ENCODE results near the gene ST7.

Gene ST7

DNA sequence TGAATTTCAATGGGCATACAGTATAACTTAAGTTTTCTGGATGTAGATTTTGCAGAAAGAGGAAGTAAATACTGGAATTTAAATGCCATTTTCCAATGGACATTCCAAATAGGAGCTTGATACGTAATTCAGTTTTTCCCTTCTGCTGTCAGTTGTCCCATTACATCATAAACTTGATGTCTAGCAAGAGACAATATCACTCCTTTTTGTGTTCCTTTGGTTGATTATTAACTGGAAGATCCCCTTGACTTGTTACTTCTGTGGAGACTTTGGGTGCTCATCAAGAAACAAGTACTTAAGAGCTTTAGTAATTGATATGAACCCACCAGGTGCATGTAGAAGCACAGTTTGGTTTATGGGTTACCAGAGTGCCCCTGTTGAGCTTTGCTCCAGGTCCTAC lies 116.1 kb downstream of the ST7 start:
- DNase-seq: no peak

DNA sequence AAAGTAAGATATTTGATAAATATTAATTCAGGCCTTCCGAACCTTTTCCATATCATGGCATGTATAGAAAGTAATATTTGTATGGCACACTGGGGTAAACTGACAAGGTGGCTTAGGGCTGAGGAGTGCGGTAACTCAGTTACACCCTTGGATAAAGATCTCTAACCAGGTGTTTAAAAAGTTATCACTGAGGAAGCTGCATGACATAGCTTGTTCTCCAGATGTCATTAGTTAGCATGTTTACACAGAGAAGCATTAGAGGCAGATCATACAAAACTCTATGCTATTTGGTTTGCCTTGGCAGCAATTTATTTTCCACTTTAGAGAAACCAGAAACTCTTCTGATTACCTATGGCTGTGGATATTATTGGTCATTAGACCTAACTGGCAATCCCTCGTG lies 118.2 kb downstream of the ST7 start:
- no peak for DNase-seq

DNA sequence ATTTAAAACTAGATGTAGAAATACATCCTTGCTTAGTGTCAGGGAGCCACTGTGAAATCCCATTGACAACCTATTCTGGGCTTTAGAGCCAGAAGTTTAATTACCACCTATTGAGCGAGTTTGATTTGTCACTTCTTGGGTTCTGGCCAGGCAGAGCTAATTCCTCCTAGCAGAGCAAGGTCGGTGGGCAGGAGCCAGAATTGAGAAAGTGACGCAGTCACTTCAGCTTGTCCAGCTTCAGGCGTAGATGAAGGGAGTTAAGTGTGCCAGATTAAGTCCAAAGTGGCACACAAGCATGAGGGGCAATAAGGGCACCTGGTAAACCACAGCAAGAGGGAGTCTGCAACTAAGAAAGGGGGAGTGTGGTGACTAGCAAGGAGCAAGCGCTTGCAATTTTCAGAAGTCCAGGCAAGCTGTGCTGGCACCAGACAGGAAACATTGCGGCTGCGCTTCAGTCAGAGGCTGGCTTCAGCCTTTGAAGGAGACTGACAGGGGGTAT lies 119.4 kb downstream of the ST7 start:
- peak; percentile 58 for DNase-seq

DNA sequence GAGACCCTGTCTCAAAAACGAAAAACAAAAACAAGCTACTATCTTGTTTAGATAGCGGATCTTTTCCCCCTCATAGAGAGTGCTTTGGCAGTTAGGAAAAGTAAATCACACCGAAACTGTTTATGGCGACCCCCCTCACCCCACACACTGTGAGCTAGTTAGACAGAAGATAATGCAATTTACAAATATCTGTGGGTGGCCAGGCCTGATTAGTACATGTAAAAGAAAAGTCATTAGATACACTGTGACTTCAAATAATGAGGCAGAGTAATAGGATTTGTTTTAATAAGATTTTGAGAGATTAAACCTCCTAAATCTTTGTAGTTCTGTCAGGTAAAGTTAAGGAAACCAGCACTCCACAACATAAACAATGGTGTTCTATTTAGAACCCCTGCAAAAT lies 121.1 kb downstream of the ST7 start:
- DNase-seq: no peak

DNA sequence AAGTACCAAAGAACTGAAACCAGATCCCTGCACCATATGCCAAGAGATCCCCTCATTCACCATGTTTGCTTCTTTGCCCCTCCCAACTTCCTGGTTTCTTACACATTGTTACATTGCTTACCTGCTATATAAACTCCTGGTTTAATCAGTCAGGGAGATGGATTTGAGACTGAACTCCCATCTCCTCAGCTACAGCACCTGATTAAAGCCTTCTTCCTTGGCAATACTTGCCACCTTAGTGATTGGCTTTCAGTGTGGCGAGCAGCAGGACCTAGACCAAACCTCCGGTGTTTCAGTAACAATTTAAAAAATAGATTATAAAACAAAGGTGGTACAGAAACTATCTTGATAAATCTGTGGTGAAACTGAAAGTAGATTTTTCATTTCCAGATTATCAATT lies 122.6 kb downstream of the ST7 start:
- DNase-seq: no peak

DNA sequence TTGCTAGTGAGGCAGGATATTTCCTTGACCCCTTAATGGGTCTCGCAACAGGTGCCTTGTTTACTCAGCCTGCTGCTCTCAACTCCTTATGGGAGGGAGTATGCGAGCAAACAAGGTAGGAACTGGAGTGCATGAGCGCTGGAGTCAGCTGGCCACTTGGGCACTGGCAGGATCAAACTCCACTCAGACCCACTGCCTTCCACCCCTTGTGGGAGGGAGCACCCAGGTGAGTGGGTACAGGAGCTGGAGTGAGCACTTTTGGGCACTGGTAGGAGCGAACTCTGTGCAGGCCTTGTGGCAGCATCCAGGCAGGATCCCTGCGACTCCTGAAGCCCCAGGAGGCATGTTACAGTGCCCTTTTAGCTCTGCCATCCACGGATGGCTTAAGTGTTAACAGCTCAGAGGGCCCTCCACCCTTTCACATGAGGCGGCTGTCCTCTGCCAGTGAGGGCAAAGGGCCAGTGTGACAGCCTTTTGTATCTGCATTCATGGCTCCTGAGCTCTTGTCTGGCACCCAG lies 123.2 kb downstream of the ST7 start:
- DNase-seq: no peak

DNA sequence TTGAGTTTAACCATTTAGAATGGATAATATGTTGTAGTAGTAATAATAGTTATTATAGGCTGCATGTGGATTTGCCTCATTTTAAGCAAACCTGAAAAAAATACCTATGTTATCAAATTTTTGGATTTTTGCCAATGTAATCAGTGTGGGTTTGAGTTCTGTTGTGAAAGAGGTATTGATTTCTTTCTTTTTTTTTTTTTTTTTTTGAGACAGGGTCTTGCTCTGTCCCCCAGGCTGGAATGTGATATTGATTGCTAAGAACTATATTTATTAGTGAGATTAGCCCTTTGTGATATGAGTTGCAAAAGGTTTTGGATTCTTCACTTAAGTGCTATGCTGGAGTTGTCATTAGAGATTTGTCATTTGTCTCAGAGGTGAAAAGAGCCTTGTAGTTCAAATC lies 124.4 kb downstream of the ST7 start:
- peak; percentile 55 for DNase-seq

DNA sequence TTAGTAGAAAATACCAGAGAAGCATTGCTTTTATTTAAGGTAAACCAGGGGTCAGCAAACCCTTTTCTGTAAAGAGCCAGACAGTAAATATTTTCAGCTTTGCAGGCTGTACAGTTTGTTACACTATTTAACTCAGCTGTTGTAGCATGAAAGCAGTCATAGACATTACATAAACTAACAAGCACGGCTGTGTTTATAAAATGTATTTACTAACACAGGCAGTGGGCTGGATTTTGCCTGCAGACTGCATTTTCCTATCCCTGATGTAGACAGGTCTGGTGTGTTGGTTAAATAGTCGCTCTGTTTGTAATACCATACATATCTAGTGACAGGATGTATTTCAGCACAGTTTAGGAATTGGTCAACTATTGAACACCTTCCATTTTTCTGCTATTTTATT lies 129.3 kb downstream of the ST7 start:
- DNase-seq: no peak

DNA sequence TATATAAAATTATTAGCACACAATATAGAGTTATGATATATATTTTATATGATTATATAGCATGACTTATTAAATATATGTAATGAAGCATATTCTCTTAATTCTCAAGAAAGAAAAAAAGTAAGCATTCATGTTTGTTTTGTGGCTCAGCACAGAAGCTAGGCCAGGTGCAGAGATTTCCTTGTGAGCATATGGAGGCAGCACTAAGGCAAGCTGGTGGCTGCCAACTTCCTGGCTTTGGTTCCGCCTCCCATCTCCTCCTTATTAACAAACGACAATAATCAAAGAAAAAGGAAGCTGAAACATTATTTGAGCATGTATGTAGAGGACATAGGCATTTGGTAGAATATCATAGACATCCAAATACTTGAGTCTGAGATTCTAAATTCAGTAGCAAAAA lies 130.3 kb downstream of the ST7 start:
- DNase-seq: no peak

DNA sequence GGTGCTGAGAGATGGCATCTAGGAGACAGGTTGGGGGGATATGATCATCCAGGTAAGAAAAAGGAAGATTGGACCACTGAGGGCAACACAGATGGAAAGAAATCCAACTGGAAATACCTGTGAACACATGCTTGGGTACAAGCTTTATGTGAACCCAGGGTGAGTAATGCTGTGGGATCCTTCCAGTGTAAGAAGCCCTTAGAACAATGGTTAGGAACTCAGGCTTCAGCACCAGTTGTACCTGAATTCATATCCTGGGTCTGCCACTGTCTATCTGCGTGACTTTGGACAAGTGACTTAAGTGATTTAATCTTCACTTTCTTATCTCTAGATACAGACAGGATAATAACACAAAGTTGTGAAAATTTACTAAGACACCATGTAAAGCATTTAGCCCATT lies 131.0 kb downstream of the ST7 start:
- DNase-seq: no peak

DNA sequence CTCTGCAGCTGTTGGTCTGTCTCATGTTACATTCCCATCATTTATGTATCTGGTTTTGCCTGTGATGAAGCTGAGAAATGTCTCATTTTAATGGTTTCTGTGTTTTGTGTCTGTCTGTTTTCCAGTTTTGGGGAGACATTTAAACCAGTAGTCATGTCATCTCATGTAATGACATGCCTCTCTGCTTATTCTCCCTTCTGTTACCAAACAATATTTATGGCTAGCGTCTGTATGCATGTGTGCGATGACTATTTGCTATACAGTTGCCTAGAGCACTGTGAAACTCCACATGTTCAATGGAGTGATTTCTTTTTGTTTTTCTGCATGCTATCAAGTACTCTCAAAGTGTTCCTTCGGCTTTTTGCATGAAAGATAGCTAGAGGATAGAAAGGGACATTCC lies 132.0 kb downstream of the ST7 start:
- DNase-seq: no peak

DNA sequence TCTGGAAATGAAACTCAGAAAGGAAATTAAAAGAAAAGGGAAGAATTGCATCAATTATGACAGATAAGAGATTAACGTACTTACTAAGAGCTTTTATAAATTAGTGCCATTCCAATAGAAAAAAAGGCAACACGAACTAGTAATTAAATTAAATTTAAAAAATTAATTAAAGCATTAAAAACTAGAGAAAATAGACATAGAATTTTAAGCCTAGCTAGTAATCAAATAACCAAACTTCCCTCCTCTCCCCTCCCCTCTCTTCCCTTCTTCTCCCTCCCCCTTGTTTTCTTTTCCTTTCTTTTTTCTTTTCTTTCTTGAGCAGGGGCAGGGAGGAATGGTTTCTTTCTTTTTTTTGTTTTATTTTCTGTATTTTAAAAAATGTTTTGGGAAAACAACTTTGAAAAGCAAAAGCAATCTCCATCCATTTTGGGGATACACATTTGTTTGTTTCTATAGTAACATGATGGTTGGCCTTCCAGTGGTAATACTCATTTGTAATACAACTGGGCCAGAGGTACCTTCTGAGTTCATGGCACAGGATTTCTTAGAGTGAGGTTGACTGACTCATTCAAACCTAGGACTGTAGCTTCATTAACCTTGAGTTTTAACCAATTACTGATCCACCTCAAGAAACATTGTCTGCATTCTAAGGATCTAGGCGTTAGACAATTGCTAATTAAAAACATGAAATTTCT lies 132.6 kb downstream of the ST7 start:
- no peak for DNase-seq

DNA sequence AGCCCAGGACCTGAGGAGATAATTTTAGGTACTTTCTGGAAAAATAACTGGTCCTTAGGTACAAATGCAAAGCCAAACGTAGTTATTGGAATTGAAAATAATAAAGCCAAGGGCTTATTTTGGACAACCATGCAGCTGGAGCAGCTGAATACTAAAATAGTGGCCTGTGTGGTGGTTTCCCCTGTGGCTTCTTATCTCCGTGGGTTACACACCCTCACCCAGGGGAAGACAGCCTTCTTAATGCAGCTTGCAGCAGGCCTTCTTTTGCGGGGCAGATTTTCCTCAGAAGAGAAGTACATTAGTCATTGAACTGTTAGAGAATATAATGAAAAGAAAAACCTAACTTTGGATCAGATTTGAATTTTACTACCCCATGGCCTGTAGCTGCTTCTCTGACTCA lies 133.5 kb downstream of the ST7 start:
- no peak for DNase-seq

DNA sequence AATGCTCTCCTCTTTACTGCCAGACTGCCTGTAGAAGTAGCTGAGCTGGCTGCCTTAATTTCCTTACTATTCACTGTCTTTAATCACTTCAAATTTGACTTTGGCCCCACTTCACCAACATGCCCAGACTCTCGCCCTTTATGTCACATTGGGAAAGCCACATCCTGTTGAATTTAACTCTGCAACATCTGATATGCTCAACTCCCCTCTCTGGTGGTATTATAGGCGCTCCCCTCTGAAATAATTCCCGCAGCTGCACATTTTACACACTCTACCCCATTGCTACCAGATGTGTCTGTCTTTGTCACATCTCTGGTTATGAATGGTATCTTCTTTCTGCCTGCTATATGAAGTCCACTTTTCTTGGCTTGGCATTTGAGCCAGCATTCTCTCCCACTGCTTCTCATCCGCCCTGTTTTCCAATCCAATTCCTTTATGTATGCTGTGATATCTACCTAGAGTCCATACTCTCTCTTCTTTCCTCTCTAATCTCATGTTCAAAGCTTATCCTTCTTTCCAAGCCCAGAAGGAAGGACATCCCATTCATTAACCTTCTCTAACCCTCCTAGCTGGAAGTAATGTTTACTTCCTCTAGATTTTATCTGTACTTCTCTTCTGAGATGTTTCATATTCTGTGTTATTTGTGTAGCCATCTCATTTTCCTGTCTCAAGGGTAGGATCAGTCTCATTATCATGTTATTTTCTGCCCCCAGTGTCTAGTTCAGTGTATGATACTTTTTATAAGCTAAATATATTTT lies 134.5 kb downstream of the ST7 start:
- no peak for DNase-seq

DNA sequence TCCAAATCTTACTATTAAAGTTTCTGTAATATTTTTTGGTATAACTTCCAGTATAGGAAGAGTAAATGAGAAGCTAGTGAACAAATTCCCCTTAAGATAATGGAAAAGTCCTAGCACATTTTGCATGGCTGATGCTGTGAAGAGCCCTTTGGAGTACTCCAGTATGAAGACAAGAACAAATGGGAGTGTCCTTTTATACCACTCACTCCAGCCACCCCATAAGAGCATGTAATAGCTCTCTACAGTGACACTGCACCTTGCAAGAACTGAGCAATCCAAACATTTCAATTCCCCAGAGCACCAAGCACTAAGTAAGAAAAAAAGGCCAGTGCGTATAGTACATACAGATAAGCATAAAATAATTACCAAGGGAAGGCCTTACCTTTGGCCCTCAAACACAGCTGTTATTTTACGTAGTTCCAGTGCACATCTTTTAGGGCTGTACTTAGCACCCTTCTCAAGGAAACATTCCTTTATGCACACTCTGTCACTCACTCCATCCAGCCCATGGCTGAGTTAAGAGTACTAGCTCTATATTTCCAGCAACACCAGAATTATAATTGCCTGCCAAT lies 135.4 kb downstream of the ST7 start:
- DNase-seq: no peak

DNA sequence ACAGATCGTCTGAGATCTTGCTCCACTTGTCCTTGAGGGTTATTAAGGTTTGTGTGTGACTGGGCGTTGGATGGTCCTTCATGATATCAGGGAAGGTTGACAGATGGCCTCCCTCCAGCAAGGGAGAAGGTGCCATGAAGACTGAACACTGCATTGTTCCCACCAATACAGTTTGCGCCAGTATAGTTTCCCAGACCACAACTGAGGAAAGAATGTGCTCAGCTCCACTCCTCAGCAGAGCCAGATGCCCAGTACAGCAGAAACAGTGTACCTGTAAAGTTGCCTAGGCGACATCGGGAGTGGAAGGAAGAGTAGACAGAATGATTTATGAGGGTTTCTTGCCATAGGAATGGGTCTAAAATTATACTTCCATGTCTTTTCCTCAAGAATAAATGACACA lies 137.5 kb downstream of the ST7 start:
- DNase-seq: no peak

DNA sequence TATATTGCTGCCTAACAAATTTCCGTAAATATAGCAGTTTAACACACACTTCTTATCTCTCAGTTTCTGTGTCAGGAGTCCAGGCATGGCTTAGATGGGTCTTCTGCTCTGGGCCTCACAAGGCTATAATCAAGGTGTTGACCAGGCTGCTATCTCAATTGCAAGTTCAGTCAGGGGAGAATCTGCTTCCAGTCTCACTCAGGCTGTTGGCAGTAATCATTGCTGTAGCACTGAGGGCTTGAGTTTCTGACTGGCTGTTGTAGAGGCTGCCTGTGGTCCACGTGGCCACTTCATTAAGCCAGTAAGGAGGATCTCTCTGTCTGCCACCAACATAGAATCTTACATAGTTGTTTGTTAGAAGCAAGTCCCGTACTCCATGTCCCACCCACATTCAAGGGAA lies 138.4 kb downstream of the ST7 start:
- no peak for DNase-seq

DNA sequence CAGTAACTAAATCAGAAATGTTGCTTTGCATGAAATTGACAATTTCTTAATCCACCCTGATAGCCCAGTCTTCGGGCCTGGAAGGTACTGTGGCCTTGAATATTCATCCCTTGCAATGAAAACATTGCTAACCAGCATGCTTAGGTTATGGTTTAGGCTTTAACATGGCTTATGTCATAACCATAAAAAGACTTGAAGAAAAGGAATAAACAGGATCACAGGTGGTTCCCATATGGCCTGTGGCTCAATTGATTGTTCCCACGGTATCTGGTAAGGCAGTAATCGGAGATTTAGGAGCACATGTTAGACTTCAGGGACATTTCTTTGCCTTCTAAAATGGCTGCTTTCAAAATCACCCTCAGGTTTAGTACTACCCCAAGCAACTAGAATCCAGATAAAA lies 139.5 kb downstream of the ST7 start:
- no peak for DNase-seq

DNA sequence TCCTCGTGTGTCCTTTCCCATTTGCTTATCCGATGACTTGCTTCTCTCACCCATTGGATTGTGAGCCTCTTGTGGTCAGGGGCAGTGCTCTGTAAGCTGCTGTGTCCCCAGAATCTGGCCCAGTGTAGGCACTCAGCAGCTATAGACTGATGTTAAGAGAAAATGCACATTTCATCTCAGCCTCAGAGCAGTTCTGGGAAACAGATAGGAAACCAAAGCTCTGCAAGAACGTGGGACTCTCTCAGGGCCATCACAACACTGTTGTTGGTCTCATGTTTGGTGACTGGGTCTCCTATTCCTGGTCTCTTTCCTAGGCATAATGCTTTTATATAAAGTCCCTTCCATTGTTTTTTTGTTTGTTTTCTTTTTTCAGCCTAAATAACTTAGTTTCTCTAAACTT lies 141.2 kb downstream of the ST7 start:
- DNase-seq: no peak

DNA sequence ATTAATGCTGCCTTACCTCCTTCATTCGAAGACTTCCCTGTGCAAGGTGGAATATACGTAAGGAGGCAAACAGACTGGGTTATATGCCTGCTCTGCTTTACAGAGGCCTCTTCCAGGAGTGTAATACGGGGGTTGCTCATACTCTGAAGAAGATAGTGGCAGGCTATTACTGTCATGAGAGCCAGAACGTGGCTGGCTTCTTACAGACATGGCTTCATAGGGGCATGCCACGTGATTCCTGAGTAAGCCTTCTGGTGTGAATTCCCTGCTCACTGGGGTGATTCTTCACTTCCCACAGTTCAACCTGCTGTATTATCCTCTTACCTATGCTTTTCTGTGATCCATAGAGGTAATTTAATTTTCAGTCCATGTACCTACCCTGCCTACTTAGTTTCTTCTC lies 141.8 kb downstream of the ST7 start:
- DNase-seq: no peak

DNA sequence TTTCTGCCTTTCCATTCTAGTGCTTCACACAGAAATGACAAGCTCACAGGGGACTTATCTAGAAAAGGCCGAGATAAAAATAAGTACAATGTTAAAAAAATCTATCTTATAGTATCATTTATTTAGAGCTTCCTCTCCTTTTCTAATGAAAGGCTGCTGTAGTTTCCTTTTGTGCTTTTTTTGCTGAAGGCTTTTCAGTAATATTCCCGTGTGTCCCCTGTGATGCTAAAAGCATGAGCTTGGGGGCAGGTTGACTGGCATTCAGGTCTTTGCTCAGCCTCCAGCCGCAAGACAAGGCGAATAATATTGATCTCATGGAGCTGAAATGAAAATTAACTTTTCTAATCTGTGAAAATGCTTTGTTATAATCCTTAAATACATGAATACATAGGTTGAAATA lies 143.0 kb downstream of the ST7 start:
- no peak for DNase-seq

DNA sequence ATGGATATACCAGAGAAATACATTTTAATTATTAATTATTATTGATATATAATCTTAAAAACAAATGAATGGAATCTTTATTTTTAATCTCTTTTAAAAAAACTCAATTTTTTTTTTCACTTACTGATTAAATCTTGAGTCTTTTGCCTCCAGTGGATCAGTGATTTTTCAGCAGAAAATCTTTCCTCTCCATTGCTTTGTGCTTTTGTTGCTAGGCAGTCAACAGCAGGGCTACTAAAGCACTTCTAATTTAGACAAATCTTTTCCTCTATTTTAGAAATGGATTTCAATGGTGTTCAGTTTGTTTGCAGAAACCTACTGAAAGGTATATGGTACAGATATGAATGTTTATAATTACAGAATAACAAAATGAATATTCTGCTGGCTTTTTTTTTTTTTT lies 143.6 kb downstream of the ST7 start:
- DNase-seq: no peak

DNA sequence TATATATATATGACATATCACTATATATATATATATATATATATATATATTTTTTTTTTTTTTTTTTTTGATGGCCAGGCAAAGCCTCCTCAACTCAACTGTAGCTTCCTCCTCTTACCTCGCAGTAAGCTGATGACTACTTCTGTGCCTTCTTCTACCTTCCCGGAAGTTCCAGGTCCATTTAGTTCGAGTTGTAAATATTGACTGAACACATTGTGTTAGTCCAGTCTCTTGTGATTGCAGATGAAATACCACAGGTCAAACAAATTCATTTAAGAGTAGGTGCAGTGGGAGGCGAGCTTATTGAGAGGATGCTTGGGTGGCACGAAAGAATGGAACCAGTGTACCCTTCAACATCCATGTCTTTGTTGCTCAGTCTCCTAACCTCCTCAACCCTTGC lies 144.6 kb downstream of the ST7 start:
- DNase-seq: no peak

DNA sequence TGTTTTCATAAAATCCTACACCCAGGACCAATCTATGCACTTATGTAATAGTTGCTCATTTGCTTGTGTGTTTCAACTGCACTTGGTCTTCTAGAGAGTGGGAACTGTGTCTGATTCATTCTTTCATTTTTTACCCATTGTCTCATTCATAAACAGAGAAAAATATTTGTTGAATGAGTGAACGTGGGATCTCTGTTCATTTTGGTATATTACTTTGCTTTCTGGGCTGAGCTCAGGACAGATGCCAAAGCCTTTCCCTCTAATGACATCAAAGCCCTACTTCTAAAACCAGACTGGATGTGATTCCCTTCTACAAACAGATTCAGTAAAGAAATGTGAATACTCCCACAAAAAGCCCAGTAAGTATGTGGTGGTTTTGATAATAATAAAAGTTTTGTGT lies 145.2 kb downstream of the ST7 start:
- no peak for DNase-seq
